ENCODE data around the gene ANXA11. TPM values are rescaled to one million over a fixed set of nuclear protein-coding genes. Genes with fewer than 3 reads are reported as not detected.

The ANXA11 gene
- total RNA-seq, 1 donor from 2014 or later: 287 TPM

DNA sequence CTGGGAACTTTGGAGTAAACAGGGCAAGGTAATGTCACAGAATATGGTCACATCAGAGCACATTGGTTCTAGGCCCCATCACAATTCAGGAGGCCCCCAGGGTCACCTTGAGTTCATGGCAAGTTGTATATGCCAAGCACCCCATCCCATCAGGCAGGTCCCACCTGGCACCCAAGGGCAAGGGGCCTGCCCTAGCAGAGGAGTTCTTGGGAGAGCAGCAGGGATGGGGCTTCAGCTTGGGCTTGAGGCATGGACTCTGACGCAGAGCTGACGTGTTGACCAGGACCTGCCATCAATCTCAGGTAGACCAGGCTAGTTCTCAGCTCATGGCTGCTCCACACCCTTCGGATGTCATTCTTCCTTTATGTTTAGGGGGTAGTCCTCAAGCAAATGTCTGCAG lies 51.9 kb downstream of the ANXA11 start:
- TF ChIP-seq, protein P1, sequence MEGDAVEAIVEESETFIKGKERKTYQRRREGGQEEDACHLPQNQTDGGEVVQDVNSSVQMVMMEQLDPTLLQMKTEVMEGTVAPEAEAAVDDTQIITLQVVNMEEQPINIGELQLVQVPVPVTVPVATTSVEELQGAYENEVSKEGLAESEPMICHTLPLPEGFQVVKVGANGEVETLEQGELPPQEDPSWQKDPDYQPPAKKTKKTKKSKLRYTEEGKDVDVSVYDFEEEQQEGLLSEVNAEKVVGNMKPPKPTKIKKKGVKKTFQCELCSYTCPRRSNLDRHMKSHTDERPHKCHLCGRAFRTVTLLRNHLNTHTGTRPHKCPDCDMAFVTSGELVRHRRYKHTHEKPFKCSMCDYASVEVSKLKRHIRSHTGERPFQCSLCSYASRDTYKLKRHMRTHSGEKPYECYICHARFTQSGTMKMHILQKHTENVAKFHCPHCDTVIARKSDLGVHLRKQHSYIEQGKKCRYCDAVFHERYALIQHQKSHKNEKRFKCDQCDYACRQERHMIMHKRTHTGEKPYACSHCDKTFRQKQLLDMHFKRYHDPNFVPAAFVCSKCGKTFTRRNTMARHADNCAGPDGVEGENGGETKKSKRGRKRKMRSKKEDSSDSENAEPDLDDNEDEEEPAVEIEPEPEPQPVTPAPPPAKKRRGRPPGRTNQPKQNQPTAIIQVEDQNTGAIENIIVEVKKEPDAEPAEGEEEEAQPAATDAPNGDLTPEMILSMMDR (IDR thresholded peaks at IDR 0.05): no peak
- no peak overlapping the region for H3K4me3 ChIP-seq
- ATAC-seq: no peak
- H3K36me3 ChIP-seq: peaks cover 72% of the 10 kb centered on the region
- no peaks in the 10 kb centered on the region for H3K9me3 ChIP-seq
- no peak for DNase-seq
- no peaks in the 10 kb centered on the region for H3K27me3 ChIP-seq
- peaks cover 6% of the 10 kb centered on the region for H3K4me1 ChIP-seq
- H3K27ac ChIP-seq: no peak overlapping the region
- intact Hi-C loops (cut with DNase I): loop anchor here (10.0 kb wide), 1 partner anchor 51 kb away; the partner anchor contains the start of gene ANXA11

DNA sequence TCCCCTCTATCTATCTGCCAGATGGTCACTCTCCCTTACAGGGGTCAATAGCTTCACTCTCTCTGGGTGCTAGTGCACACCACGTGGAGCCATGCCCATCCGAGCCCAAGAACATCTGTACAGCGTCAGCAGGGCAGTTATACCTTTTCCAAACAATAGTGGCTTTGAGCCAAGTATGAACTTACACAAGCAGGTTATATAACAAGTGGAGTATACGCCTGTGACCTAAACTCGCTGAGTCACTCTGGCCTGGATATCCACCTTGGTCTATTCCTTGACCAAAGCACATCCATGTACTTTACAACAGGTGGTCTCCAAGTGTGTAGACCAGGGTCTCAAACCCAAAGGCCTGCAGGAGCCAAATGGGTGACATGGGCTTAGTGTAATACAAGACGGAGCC lies 52.5 kb downstream of the ANXA11 start:
- H3K4me1 ChIP-seq: no peaks in the 10 kb centered on the region
- DNase-seq (no peak), ATAC-seq (no peak)
- no peaks in the 10 kb centered on the region for H3K9me3 ChIP-seq
- TF ChIP-seq, protein P1 (IDR thresholded peaks at IDR 0.05): no peak
- peaks cover 66% of the 10 kb centered on the region for H3K36me3 ChIP-seq
- intact Hi-C loops (cut with DNase I): loop anchor here (10.0 kb wide), 1 partner anchor 52 kb away; the partner anchor contains the start of gene ANXA11
- H3K4me3 ChIP-seq: no peak overlapping the region
- H3K27me3 ChIP-seq: no peaks in the 10 kb centered on the region
- H3K27ac ChIP-seq: no peak overlapping the region

DNA sequence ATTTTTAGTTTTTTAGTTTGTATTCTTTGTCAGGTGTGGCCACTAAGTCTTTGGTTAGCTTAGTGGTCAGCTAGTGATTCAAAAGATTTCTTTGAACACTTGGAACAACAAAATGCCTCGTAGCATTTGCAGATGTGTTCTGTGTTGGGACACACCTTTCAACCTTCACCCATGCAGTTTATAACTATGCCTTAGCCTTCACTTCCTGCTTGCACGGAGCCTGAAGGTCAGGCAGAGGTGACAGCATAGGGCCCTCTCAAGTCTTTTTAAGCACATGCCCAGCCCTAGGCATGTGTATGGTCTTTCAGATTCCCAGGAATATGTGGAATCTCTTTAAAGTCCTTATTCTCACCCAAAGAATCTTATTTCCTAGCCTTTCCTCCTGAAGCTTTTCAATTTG lies 55.2 kb downstream of the ANXA11 start:
- peaks cover 3% of the 10 kb centered on the region for H3K4me1 ChIP-seq
- no peaks in the 10 kb centered on the region for H3K27me3 ChIP-seq
- H3K36me3 ChIP-seq: peaks cover 39% of the 10 kb centered on the region
- H3K27ac ChIP-seq: no peak overlapping the region
- TF ChIP-seq, protein P1 (IDR thresholded peaks at IDR 0.05): no peak
- intact Hi-C loops (cut with DNase I): loop anchor here (10.0 kb wide), 1 partner anchor 55 kb away; the partner anchor contains the start of gene ANXA11
- DNase-seq: no peak
- no peak overlapping the region for H3K4me3 ChIP-seq
- H3K9me3 ChIP-seq: no peaks in the 10 kb centered on the region
- ATAC-seq: no peak

DNA sequence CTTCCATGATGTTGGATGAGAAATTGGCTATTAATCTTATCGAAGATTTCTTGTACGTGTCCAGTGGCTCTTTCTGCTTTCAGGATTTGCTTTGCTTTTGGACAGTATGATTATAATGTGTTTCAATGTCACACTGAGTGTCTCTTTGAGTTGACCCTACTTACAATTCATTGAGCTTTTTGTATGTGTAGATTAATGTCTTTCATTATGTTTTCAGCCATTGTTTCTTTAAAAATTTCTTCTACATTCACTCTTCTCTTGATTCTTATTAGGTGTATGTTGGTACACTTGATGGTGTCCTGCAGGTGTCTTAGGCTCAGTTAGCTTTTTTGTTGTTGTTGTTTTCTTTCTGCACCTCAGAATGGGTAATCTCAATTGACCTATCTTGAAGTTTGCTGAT lies 56.2 kb downstream of the ANXA11 start:
- Histone ChIP-seq H3K4me3 (no peak overlapping the region), H3K36me3 (peaks cover 29% of the 10 kb centered on the region), H3K4me1 (peaks cover 12% of the 10 kb centered on the region), H3K27ac (no peak overlapping the region), H3K27me3 (no peaks in the 10 kb centered on the region), H3K9me3 (no peaks in the 10 kb centered on the region)
- intact Hi-C loops (cut with DNase I): no loop called here
- no peak for ATAC-seq
- DNase-seq: no peak
- TF ChIP-seq, protein P1 (IDR thresholded peaks at IDR 0.05): no peak

DNA sequence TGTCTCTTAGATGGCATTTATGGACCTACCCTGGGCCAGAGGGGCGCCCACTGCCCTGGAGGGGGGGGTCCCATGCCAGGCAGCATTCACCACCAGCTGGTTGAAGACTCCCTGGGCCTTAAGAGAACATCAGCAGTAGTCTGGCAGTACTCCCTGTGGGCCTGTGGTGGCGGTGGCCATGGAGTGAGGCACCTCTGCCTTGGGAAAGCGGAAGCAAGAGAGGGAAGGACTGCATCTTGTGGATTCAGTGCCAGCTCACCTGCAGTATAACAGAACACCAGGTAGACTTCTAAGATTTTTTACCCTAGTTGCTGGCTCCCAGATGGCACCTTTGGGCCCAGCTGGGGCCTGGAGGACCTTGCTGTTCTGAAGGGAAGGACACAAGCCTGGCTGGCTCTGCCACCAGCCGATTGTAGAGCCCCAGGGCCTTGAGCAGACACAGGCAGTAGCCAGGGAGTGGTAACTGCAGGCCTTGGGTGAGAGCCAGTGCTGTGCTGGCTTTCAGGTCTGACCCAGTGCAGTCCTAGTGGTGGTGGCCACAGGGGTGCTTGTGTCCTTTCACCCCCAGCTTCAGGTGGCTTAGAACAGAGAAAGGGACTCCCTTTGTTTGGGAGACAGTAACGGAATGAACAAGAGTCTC lies 57.1 kb downstream of the ANXA11 start:
- no peak overlapping the region for H3K4me3 ChIP-seq
- TF ChIP-seq, protein P1 (IDR thresholded peaks at IDR 0.05): no peak
- no peaks in the 10 kb centered on the region for H3K27me3 ChIP-seq
- ATAC-seq (no peak), DNase-seq (no peak)
- no peaks in the 10 kb centered on the region for H3K9me3 ChIP-seq
- H3K36me3 ChIP-seq: peaks cover 20% of the 10 kb centered on the region
- no peak overlapping the region for H3K27ac ChIP-seq
- intact Hi-C loops (cut with DNase I): no loop called here
- peaks cover 17% of the 10 kb centered on the region for H3K4me1 ChIP-seq
